Measurements from ENCODE around the gene BMPR1A. TPM values are rescaled to one million over a fixed set of nuclear protein-coding genes. Genes with fewer than 3 reads are reported as not detected.
A peak's percentile ranks its signal among the peaks of the same experiment; 100 is the strongest.
"Not testable (repeated sequence)": the region's sequence is repeated elsewhere in the genome, so short reads cannot be mapped to it uniquely, and the experiment has no call there.

BMPR1A gene
- total RNA-seq, 1 donor from 2014 or later = 43.5 TPM

DNA sequence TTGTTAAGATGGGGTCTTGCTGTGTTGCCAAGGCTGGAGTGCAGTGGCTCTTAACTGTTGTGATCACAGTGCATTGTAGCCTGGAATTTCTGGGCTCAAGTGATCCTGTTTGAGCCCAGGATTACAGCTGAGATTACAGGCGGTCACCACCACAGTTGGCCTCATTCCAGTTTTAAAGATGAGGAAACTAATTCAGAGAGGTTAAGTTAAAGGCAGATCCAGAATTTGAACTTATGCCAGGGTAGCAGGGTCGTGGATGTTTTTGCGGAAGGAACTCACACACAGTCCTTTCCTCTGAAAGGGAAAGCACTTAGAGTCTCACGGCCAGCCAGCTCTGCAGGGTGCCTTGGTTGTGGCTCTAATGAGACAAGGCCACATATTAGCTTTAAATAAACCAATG lies 116.3 kb downstream of the BMPR1A start:
- no peak for DNase-seq (ENCODE audit: low spot score)

DNA sequence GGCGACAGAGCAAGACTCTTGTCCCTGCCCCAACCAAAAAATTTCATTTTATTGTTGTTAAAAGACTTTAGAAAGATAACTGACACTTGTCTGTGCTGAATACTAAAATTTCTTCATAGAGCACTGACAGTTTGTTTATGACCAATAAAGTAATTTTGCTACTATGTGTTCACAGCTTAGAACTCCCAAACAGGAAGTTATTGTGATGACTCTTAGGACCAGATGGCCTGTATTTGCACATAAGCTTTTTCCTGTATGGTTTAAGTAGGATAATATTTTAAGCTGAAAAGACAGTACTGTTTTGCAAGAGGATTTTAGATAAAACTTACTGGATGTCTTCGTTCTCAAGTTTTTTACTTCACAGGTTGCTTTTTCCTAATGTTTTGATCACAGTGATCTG lies 120.3 kb downstream of the BMPR1A start:
- no peak for DNase-seq (ENCODE audit: low spot score)

DNA sequence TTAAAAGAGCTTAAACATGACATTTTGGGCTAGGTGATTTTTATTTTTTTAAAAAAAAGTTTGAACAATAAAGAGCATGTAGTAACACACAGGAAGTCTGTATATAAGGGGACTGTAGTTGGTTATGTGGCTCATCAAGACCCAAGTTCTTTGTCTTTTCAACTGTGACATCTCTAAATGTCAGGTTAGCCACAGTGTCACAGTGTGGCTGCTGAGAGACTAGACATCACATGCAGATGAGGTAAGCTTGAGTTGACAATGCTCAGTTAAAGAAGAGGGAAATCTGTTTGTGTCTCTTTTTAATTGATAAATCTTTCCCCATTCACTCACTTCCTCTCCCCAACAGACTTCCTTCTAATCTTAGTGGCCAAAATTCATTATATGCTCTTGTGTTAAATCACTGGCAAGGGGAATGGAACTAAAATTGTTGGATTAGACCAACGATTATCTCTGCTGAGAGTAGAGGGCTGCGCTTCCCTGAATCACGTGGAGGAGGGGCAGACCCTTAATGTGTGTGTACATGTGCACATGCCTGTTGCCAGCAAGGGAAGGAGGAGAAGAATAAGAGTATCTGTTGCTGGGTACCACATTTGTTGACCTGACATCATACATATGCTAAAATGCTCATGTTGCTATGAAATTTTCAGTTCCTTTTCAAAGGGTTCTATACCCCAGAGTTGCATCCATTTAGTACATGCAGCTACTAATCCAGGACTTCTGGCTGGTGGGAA lies 122.7 kb downstream of the BMPR1A start:
- no peak for DNase-seq (ENCODE audit: low spot score)

DNA sequence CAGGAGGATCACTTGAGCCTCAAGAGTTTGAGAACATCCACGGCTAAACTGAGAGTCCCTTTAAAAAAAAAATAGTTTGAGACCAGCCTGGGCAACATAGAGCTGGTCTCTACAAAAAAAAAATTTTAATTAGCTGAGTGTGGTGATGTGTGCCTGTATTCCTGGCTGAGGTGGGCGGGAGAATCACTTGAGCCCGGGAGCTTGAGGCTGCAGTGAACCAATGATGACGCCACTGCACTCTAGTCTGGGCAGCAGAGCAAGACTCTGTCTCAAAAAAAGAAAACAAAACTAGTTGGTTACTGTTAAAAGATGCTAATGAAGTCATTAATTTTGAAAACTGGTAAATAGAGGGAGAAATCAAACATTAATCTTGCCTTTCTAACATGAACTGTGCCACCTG lies 124.6 kb downstream of the BMPR1A start:
- DNase-seq (ENCODE audit: low spot score) = no peak

DNA sequence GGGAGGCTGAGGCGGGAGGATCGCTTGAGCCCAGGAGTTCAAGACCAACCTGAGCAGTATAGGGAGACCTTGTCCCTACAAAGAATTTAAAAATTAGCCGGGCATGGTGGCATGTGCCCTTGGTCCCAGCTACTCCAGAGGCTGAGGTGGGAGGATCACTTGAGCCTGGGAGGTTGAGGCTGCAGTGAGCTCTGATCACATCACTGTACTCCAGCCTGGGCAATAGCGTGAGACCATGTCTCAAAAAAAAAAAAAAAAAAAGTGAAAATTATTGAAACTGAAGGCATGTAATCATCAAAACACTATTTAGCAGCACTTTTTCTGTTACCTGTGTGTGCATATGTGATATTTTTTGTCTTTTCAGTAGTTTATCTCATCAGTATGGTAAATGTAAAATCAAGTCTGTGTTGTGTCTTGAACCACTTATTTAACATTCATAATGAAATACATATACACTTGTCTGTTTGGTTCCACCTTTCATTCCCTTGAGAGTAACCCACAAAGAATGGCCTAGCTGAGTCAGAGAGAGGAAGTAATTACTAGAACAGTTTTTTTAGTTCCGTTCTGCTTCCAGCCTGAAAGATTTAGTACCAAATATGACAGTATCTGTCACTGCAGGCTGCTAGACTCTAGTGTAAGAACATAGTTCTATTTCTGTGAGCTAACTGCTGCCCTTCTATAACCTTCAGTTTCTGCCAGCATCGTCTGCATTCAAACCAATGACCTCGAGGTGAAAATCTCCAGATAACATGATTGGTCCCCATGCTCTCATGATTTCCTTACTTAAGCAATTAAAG lies 132.4 kb downstream of the BMPR1A start:
- no peak for DNase-seq (ENCODE audit: low spot score)

DNA sequence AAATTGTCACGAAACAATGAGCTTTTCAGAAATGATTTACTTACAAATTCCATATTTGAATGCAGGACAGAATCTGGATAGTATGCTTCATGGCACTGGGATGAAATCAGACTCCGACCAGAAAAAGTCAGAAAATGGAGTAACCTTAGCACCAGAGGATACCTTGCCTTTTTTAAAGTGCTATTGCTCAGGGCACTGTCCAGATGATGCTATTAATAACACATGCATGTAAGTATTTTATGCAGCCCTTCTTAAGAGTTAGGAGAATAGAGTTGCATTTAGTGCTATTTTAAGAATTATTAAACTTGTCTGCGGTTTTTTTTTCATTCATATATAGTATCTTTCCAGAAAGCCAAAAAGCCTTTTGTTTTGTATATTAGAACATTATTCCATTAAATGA lies 133.6 kb downstream of the BMPR1A start:
- no peak for DNase-seq (ENCODE audit: low spot score)

DNA sequence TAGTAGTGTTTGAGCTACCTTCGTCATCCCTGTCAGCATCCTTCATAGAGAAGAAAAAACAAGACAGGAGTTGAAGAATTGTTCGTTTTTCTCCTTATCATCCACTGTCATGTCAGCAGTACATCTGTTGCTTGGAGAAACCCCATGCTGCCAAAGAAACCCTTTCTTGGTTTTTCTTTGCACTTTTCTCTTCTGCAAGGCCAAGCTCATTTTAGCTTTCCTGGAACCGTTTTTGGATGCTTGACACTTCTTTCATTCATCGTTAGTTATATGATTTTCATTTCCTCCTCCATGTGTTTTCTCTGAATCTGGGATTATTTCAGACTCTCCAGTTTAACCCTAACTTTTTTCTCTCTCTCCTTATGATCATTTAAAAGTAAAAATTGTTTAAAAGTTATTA lies 142.1 kb downstream of the BMPR1A start:
- DNase-seq (ENCODE audit: low spot score) = no peak

DNA sequence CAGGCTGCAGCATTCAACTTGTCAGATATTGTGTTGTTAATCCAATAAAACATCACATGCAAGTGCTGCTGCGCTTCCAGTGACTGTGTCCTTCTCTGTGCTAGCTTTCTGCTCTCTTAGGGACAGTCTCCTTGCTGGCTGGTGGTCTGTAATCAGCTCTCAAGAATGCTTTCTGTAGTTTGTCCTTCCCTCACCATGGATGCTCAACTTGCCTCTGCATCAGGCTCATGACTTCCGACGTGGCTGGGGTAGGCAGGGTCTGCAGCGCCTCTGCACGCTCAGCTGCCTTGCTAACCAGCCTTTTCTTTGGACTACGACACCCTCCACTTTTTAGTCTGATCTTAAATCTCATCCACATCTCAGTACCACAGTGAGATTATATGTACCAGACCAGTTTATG lies 142.7 kb downstream of the BMPR1A start:
- DNase-seq (ENCODE audit: low spot score) = no peak

DNA sequence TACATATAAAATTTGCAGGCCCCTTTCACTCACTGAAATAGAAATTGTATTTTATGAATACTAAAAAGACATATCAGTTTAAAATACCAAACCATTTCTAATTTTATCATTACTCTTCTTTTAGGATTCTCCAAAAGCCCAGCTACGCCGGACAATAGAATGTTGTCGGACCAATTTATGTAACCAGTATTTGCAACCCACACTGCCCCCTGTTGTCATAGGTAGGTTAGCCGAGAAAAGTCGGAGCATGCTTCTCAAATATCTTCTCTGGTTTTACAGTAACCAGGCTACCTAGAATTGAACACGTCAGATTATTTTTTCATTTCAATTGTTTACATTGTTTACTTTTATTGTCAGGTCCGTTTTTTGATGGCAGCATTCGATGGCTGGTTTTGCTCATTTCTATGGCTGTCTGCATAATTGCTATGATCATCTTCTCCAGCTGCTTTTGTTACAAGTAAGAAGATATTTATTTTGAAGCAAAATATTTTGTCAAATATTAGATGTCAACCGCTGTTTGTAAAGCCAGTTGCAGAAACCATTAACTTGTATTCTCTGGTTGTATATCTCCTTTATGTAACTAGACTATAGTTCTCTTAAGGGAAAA lies 143.4 kb downstream of the BMPR1A start:
- no peak for DNase-seq (ENCODE audit: low spot score)

DNA sequence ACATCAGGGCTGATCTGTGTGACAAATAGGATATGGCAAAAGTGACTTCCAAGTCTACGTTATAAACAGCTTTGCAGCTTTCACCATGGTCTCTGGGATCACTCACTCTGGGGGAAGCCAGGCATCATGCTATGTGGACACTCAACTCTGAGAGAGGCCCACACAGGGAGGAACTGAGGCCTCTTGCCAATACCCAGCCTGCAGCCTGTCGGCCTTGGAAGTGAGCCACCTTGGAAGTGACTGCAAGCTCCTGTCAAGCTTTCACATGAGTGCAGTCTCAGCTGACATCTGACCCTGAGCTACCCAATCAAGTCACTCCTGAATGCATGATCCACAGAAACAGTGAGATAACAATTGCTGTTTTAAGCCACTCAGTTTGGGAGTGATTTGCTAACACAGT lies 144.5 kb downstream of the BMPR1A start:
- DNase-seq (ENCODE audit: low spot score) = no peak

DNA sequence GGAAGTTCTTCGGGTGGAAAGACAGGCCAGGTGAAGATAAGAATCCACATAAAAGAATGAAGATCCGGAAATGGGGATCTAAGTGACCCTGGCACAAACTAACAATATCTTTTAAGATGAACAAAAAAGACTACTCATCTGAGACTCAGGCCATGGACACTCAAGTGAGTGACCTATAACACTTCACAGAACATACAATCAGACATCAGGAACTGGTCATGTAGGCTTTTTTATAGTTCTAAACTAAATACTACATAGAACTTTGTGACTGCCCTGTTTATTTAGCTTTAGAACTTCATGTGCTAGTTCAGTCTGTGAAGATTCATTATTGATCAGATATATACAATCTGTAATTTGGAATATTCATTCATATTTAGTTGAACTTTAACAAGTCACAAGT lies 148.2 kb downstream of the BMPR1A start:
- no peak for DNase-seq (ENCODE audit: low spot score)

DNA sequence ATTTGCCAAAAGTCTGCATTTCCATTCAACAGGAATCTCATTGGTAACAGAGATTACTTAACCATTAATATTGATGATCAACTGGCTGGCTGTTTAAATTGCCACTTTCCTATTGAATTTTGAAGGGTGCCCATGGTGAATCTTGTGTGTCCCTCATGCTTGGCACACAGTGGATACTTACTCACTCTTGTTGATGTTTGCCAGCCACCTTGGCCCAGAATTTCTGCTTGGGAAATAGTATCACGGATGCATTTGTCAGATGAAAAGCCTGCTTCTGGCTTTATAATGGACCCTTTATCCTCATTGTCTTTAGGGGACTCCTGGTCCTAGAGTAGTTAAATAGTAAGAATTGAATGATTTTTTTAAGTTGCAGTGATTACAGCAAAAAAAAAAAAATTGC lies 149.0 kb downstream of the BMPR1A start:
- no peak for DNase-seq (ENCODE audit: low spot score)

DNA sequence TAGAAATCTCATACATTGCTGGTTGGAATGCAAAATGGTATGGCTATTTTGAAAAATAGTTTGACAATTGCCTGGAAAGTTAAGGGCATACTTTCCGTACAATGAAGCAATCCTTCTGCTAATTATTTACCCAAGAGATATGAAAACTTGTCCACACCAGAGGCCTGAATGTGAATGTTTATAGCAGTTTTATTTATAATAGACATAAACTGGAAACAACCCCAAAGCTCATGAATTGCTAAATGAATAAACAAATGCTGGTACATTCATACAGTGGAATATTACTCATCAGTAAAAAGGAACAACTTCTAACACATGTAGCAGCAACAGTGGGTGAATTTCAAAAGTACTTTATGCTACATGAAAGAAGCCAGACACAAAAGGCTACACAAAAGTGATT lies 158.3 kb downstream of the BMPR1A start:
- DNase-seq (ENCODE audit: low spot score) = no peak

DNA sequence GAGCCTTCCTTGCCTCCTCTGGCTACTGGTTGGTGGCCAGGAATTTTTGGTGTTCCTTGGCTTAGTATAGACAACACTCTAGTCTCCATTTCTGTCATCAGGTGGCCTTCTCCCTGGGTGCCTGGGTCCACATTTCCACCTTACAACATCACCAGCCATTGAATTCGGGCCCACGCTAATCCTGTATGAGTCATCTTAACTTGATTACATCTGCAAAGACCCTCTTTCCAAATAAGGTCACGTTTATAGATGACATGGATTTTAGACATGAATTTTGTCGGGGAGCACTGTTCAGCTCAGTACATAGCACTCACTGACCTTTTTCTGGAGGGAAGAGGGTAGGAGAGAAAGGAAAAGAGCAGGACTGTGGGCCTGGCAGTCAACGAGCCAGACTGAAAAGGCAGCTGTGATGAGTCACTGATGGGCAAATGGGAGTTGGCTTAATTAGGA lies 161.6 kb downstream of the BMPR1A start:
- no peak for DNase-seq (ENCODE audit: low spot score)

DNA sequence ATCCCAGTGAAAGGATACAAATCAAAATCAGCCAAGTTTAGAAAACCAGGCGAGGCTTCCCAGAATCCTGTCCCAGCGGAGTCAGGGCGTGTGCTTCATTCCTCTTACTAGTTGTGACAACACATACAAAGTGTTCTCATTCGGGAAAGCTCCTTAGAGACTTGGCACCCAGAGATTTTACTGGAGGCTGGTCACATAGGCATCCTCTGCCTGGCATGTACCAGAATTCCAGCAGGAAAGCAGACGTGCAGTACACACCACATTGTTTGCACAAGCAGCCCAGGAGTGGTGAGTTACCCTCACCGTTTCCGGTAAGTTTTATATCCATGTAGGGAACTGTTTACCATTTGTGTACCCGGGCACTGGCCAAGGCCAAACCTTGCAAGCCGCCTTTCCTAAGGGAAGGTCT lies 166.1 kb downstream of the BMPR1A start:
- DNase-seq (ENCODE audit: low spot score) = no peak

DNA sequence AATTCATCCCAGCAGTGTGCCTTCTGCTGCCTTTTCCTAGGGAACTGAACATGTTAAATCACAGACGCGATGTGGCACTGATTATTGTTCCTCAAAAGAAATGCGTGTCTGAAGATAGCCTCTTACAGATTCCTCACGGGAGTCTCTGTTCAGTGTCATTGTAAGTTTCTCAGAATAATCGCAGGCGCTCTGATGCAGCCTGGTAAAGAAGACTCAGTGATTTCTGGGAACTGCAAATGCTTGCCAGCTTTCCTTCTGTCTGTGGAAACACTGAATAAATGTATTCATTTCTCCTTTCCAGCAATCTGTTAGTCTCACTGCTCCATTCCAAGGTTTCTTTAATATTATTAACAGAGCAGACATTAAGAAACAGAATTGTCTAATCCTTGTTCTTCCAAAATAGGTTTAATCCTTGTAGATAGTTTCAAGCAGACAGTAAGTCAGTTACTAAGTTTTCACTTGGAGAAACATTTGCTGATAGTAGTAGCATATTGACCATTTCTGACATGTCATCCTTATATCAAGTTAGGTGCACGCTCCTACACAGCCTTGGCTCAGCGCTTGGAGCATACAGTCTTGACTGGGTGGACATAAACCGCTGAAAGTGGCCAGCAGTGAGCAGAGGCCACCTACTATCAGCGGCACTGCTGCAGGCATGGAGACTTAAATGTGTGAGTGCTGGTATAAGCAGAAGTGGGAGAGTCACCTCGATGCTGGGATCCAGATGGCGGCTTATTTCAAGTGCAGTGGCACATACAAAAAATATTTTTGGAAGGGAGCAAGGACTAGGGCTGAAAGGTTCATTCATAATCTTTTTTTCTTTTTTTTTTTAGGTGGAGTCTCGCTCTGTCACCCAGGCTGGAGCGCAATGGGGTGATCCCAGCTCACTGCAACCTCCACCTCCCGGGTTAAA lies 173.3 kb downstream of the BMPR1A start:
- DNase-seq (ENCODE audit: low spot score) = no peak

DNA sequence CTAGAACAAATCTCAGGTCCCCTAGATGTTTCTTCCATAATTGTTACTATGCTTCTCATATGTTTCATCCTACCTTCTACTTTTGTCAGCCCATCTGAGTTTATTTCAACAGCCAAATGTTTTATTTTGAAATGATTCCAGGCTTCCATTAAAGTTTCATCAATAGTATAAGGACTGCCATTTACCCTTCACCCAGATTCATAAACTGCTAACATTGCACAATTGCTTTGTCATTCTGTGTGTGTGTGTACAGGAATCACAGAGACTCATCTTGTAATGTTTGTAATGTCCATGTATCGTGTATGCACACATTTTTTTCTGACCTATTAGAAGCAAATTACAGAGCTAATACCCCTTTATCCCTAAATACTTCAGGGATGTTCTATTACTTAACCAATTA lies 175.5 kb downstream of the BMPR1A start:
- no peak for DNase-seq (ENCODE audit: low spot score)

DNA sequence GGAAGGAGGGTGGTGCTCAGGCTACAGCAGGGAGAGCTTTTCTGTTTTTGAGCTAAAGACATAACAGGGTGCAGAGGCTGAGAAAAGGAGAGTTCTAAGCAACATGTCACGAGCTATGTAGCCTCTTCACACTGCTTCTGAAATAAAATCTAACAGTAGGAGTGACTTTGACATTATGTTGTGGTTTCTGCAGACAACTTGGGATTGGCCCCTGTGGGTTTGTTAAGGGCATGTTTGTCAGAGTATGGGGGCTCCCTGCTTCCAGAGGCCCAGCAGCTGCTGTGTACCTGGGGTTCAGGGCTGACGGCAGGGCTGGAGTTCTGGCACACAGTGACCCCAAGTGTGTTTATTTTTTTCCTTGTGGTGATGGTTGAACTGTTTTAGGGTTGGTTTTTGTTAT lies 176.3 kb downstream of the BMPR1A start:
- DNase-seq (ENCODE audit: low spot score) = no peak

DNA sequence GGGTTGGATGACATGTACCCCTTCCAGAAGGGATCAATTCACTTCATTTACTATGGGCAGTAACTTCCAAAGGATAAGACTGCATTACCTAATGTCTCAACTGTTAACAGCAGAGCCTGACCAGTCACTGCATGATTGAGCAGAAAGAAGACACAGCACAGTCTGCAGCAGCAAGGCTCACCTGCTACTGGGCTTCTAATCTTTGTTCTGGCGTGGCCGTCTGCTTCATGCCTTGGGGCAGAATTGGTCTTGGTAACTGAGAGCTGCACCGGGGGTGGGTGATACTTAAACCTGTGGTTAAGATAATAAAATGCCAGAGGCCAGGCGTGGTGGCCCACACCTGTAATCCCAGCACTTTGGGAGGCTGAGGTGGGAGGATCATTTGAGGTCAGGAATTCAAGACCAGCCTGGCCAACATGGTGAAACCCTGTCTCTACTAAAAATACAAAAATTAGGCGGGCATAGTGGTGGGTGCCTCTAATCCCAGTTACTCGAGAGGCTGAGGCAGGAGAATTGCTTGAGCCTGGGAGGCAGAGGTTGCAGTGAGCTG lies 177.8 kb downstream of the BMPR1A start:
- DNase-seq (ENCODE audit: low spot score) = not testable (repeated sequence)

DNA sequence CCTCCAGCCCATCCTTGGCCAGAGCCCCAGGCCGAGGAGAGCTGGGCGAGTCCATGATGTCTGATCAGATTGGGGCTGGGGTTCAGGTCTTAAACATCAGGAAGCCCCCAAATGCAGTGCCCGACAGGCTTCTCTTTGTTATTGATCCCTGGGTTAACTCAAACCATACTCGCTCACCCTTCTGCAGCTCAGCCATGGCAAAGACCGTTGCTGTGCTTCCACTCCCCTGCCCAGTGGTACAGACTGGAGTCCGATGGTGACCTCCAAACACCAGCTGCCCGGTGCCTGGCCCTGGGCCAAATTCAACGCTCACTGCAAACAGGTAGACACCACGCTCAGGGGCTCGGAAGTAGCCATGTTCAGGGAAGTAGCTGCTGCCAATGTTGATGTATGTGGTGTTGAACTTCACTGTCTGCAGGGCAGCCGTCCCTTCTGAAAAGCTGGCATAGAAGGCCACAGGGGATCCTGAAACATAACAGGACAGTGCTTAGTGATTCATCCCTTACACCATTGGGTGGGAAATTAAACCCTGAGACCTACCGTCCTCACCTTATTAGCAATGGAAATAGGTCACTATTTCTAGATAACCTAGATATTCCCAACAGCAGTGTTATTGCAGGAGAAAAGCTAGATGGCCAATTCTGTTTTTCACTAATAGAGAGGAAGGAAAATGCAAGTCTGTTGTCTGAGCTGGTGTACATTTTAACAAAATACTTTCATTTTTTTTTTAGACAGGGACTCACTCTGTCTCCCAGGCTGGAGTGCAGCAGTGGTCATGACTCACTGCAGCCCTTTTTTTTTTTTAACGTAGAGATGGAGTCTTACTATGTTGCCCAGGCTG lies 180.5 kb downstream of the BMPR1A start:
- DNase-seq (ENCODE audit: low spot score) = peak; percentile 77
